DMS114 treated with DMSO at 0.1 percent for 48 hours (cell line): Measurements from ENCODE around the gene PLEKHA8.

ENCODE experiments used
- DNase-seq: peaks from one replicate; lab custom pipeline; 2025; ENCODE audit not compliant: unreplicated experiment; lab: John Stamatoyannopoulos, UW

The PLEKHA8 gene

DNA sequence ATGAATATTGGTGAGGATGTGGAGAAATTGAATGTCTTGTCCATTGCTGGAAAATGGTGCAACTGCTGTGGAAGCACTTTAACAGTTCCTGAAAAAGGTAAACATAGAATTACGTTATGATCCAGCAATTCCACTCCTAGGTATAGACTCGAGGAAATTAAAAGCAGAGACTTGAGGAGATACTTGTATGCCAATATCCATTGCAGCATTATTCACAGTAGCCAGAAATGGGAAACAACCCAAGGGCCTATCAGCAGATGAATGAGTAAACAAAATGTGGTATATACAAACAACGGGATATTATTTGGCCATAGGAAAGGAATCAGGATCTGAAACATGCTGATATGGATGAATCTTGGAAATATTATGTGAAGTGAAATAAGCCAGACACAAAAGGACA lies 74.1 kb downstream of the PLEKHA8 start:
- DNase-seq: no peak

- DNase-seq: no peak
These were observed 75.9 kb downstream of the PLEKHA8 start for GRCh38 chr7:30104157-30104556.

DNA sequence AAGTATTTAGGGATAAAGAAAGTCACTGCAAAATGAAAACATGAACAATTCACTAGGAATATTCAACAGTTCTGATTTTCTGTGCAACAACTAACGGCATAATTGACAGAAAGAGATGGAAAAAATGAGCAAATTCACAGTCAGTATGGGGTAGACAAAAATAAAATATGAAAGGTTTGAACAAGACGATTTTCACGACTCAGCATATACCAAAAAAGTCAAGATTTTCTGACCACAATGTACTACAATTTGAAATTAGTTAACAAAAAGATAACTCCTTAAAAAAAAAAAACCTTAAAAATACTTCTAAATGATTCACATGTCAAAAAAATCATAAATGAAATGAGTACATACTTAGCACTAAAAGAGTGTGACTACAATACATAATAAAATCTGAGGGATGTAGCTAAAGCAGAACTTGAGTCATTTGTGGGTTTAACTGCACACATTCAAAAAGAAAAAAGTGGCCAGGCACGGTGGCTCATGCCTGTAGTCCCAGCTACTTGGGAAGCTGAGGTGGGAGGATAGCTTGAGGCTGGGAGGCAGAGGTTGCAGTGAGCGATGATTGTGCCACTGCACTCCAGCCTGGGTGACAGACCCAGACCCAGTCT lies 84.0 kb downstream of the PLEKHA8 start:
- no peak for DNase-seq

DNA sequence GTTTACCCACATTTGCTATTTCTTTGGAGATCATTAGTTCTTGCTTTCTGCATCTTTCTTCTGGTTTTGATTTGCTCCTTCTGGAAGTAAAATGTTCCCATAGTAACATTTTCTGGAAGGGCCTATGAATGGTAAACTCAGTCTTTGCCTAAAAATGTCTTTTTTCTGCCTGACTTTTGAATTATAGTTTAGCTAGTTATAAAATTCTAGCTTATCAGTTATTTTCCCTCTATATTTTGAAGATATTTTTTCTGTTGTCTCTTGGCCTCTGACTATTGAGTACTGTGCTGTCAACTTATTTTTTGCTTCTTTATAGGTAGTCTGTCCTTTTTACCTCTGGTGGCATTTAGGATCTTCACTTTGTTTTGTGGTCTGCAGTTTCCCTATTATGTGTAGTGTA lies 84.9 kb downstream of the PLEKHA8 start:
- no peak for DNase-seq

- no peak for DNase-seq
These were observed 86.5 kb downstream of the PLEKHA8 start for GRCh38 chr7:30114536-30115238.

DNA sequence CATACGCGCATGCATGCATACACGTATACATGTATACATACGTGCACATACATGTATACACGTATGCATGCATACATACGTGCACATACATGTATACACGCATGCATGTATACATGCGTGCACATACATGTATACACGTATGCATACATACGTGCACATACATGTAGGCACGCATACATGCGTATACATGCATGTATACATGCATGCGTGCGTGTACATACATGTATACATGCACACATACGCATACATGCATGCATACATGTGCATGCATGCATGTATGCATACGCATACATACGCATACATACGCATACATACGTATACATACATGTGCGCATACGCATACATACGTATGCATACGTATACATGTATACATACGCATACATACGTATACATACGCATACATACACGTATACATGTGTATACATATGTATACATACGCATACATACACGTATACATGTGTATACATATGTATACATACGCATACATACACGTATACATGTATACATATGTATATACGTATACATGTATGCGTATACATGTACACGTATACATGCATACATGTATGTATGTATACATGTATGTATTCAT lies 87.6 kb downstream of the PLEKHA8 start:
- DNase-seq: no peak

GRCh38 chr7:30116771-30117170 lies 88.6 kb downstream of the PLEKHA8 start:
- DNase-seq: no peak

GRCh38 chr7:30117896-30118295 lies 89.7 kb downstream of the PLEKHA8 start:
- no peak for DNase-seq

- DNase-seq: no peak
These were observed 91.8 kb downstream of the PLEKHA8 start for GRCh38 chr7:30119890-30120577.

DNA sequence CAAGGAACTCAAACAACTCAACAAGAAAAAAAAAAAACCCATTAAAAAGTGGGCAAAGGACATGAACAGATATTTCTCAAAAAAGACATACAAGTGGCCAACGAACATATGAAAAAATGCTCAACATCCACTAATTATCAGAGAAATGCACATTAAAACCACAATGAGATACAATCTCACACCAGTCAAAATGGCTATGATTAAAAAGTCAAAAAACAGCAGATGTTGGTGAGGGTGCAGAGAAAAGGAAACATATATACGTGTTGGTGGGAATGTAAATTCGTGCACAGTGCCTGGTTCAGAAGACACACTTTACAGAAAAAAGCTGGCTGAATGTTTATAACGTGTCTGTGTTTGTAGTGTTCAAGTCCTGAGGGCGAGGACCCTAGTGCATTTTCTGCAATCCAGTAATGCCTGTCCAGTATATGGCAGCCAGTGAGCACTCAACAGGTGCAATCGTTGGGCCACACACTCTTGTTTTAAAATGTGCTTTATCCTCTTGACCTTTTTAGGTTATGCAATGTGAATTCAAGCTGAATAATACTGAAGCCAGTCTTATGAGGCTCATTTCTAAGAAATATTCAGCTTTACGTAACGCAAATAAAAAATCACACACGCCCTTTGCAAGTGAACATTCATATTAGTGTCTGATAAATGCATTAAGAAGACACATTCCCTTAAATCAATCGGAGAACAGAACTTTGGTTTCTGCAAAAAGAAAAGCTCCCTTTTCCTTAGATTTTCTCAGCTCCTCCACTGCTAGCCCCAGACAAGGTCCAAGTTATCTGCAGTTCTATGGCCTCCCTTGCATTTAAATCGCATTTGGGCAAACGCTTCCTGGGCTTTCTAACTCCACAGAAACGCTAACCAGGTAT lies 105.8 kb downstream of the PLEKHA8 start:
- no peak for DNase-seq

DNA sequence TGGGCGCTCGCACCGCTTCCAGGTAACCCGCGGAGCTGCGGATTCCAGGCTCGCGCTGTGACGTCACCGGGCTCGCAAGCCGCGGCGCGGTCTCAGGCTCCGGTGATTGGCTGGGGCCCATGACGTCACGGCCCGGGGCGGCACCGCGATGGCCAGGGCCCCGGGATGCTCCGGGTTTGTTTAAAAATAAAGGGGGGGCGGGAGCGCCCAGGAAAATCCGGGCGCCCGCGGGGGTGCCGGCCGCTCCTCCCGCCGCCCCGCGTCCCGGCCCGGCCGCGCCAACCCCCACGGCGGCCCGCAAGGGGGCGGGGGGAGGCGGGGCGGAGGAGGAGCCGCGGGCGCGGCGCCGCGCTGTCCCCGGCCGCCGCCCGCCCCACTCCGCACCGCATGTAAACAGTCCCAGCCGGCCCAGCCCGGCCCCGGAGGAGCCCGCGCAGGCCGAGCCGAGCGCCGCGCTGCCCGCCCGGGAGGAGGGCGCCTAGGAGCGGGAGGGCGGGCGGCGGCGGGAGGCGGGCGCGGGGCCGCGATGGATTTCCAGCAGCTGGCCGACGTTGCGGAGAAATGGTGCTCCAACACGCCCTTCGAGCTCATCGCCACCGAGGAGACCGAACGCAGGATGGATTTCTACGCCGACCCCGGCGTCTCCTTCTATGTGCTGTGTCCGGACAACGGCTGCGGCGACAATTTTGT lies 106.5 kb downstream of the PLEKHA8 start, which contains the start of gene MTURN:
Gene MTURN (plus strand): TSS at position 376 of the 690 bp plus-strand sequence. CDS start 151 bp downstream, at position 527.
- peak; percentile 70 for DNase-seq

DNA sequence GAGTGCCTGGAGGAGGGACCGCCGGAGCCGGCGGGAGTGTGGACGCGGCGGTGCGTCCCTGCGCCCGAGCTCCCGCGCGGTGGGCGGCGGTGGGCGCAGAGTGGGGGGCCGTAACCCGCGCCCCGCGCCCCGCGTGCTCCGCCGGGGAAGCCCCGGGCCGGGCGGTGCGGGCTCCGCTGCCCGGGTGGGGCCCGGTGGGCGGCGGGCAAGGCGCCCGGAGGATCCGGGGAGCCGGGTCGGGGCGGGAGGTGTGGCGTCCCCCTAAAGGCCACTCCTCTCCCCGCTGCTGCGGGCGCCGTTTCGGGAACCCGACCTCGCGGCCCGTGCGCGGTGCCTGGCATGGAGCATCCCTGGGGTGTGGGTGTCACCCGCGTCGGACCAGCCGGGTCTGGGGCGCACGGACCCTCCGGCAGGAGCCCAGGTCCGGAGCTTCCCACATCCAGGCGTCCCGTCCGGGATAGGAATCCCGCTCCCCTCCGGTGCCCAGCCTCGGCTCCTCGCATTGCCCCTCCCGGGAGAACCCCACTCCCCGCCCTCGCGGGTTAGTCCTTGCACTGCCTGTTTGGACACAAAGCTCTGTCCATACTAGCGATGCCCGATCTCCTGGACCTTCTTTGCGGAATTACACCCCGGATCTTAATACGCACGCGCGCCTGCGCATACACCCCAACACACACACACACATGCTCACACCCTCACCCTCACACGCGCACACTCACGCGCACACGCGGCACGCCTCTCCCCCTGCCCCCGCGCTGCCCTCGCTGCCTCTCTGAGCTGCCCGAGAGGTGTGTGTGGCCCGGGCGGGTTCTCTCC lies 107.3 kb downstream of the PLEKHA8 start:
- peak; percentile 15 for DNase-seq

DNA sequence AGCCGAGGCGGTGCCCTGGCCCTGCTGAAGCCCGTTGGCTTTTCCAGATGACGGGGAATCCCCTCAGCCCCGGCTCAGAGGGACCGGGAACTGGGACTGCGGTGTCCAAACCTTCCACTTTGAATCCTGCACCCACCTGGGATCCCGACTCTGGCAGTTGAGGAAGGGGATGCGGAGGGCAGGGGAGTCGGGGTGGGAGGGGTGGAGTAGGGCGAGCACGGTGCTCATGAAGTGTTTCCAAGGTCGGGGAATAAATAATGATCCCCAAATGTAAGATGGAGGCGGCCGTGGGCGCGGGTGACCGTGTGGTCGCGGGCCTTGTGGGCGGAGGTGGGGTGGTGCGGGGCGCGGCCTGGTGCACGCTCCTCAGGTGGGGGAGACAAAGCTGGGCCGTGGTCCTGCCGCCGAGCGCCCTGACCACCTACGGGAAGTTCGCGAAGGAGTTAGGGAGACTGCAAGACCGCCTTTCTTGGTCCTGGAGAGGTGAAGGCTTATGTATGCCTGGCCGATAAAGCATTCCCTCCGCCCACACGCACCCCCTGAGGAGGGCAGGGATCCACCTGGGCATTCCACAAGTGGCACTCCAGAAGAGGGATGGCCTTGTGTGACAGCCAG lies 108.0 kb downstream of the PLEKHA8 start:
- DNase-seq: no peak

- no peak for DNase-seq
These were observed 108.7 kb downstream of the PLEKHA8 start for GRCh38 chr7:30136743-30137485.

DNA sequence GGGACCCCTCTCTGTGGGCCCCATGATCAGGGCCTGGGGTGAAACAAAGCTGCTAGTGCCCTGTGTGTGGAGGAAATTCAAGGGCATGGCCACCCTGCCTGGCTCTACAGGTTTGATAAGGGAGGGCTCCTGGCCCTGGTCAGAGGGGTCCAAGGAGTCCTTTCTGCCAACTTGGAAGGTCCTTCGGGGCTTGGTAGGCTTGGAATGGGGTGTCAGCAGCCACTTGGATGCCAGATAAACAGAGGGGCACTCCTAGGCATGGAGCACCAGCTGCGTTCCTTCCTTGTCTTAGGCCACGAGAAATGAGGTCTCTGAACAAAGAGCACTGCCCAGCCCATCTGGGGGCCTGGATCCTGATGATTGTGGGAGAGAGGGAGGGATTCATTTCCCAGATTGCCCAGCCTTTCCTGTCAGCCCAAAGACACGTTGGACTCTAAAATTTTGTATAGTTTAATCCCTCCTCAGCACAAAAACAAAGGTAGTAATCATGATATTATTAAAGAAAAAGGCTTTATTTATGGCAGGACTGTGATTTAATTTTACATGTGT lies 111.7 kb downstream of the PLEKHA8 start:
- DNase-seq: no peak

GRCh38 chr7:30140456-30140855 lies 112.2 kb downstream of the PLEKHA8 start:
- DNase-seq: no peak

DNA sequence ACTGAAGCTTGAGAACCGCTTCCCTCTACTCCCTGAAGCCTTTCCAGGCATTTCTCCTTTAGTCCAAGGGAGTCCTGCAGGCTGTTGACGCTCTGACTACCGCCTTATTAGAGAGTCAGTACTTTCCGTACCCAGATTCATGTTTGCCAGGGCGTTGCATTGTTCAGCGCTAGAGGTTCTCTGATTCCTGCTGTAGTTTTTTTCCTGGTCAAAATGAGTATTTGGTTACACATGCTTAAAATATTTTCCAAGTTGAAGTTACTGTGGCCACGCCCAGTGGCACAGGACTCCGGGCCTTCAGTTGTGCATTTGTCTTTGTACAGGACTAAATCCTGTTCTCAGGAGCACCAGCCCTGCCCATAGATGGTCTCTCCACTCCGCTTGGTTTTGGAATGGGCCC lies 114.5 kb downstream of the PLEKHA8 start:
- DNase-seq: no peak

- no peak for DNase-seq
These were observed 115.6 kb downstream of the PLEKHA8 start for GRCh38 chr7:30143748-30144251.
